ENCODE results near the gene TMEM18. TPM values are rescaled to one million over a fixed set of nuclear protein-coding genes. Genes with fewer than 3 reads are reported as not detected.

TMEM18 gene
- total and polyA plus RNA-seq, 2 experiments from 2014 or later = 15.0 to 41.9 TPM

DNA sequence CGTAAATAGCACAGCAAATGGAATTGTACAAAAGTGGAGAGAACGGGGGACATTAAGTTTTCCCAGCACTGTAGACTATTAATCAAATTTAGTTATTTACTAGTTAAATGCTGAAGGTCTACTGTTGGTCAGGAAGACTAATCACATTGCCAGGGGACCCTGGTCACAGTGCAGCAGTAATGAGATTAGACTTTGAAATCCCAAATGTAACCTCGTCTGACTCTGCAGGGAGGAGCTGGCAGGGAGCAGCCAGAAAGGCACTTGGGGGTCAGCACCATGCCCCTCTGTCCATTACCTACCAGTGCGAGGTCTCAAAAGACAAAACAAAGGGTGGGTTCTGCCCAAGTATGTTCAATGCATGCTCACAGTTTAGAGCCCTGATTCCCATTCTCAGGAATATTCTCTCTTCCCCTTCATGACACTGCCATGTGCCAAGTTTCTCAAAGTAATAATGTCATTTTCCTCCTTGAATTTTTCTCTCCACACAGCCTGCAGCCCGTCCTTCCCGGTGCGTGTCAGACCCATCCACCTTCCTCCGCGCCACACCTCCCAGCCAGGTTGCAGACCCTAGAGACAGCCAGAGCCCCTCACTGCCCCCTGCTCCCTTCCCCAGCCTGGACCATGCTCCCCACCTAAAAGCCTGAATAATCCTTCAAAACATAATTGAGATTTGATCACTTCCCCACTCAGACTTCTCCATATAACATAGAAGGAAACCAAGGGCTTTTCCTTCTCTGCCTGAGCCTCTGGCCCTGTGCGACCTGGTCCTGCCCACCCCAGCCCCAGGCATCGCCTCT is 52.5 kb downstream of the TMEM18 start:
- ATAC-seq = no peak
- H2AFZ ChIP-seq = no peak overlapping the region
- H3K36me3 ChIP-seq (ENCODE audit: insufficient read depth) = no peaks in the 10 kb centered on the region
- TF ChIP-seq POLR2AphosphoS5 (IDR thresholded peaks at IDR 0.05; ENCODE audit: low read depth) (no peak), EZH2phosphoT487 (IDR thresholded peaks at IDR 0.05; ENCODE audit: unreplicated experiment) (no peak), NANOG (IDR thresholded peaks at IDR 0.05; ENCODE audit: borderline replicate concordance) (no peak), CREB1 (CRISPR knock-in tag; IDR thresholded peaks at IDR 0.05; ENCODE audit: low read depth) (no peak), ZNF114 (CRISPR knock-in tag; IDR thresholded peaks at IDR 0.05) (no peak), JUNB (IDR thresholded peaks at IDR 0.05; ENCODE audit: unreplicated experiment) (no peak), STAT1 (IDR thresholded peaks at IDR 0.05; ENCODE audit: unreplicated experiment) (no peak), EZH2 (IDR thresholded peaks at IDR 0.05; ENCODE audit: low read depth, unreplicated experiment) (no peak), ZNF331 (CRISPR knock-in tag; IDR thresholded peaks at IDR 0.05; ENCODE audit: low read depth) (no peak)
- TF ChIP-seq, protein P1, sequence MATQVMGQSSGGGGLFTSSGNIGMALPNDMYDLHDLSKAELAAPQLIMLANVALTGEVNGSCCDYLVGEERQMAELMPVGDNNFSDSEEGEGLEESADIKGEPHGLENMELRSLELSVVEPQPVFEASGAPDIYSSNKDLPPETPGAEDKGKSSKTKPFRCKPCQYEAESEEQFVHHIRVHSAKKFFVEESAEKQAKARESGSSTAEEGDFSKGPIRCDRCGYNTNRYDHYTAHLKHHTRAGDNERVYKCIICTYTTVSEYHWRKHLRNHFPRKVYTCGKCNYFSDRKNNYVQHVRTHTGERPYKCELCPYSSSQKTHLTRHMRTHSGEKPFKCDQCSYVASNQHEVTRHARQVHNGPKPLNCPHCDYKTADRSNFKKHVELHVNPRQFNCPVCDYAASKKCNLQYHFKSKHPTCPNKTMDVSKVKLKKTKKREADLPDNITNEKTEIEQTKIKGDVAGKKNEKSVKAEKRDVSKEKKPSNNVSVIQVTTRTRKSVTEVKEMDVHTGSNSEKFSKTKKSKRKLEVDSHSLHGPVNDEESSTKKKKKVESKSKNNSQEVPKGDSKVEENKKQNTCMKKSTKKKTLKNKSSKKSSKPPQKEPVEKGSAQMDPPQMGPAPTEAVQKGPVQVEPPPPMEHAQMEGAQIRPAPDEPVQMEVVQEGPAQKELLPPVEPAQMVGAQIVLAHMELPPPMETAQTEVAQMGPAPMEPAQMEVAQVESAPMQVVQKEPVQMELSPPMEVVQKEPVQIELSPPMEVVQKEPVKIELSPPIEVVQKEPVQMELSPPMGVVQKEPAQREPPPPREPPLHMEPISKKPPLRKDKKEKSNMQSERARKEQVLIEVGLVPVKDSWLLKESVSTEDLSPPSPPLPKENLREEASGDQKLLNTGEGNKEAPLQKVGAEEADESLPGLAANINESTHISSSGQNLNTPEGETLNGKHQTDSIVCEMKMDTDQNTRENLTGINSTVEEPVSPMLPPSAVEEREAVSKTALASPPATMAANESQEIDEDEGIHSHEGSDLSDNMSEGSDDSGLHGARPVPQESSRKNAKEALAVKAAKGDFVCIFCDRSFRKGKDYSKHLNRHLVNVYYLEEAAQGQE (IDR thresholded peaks at IDR 0.05; ENCODE audit: unreplicated experiment) = no peak
- TF ChIP-seq, protein P2, sequence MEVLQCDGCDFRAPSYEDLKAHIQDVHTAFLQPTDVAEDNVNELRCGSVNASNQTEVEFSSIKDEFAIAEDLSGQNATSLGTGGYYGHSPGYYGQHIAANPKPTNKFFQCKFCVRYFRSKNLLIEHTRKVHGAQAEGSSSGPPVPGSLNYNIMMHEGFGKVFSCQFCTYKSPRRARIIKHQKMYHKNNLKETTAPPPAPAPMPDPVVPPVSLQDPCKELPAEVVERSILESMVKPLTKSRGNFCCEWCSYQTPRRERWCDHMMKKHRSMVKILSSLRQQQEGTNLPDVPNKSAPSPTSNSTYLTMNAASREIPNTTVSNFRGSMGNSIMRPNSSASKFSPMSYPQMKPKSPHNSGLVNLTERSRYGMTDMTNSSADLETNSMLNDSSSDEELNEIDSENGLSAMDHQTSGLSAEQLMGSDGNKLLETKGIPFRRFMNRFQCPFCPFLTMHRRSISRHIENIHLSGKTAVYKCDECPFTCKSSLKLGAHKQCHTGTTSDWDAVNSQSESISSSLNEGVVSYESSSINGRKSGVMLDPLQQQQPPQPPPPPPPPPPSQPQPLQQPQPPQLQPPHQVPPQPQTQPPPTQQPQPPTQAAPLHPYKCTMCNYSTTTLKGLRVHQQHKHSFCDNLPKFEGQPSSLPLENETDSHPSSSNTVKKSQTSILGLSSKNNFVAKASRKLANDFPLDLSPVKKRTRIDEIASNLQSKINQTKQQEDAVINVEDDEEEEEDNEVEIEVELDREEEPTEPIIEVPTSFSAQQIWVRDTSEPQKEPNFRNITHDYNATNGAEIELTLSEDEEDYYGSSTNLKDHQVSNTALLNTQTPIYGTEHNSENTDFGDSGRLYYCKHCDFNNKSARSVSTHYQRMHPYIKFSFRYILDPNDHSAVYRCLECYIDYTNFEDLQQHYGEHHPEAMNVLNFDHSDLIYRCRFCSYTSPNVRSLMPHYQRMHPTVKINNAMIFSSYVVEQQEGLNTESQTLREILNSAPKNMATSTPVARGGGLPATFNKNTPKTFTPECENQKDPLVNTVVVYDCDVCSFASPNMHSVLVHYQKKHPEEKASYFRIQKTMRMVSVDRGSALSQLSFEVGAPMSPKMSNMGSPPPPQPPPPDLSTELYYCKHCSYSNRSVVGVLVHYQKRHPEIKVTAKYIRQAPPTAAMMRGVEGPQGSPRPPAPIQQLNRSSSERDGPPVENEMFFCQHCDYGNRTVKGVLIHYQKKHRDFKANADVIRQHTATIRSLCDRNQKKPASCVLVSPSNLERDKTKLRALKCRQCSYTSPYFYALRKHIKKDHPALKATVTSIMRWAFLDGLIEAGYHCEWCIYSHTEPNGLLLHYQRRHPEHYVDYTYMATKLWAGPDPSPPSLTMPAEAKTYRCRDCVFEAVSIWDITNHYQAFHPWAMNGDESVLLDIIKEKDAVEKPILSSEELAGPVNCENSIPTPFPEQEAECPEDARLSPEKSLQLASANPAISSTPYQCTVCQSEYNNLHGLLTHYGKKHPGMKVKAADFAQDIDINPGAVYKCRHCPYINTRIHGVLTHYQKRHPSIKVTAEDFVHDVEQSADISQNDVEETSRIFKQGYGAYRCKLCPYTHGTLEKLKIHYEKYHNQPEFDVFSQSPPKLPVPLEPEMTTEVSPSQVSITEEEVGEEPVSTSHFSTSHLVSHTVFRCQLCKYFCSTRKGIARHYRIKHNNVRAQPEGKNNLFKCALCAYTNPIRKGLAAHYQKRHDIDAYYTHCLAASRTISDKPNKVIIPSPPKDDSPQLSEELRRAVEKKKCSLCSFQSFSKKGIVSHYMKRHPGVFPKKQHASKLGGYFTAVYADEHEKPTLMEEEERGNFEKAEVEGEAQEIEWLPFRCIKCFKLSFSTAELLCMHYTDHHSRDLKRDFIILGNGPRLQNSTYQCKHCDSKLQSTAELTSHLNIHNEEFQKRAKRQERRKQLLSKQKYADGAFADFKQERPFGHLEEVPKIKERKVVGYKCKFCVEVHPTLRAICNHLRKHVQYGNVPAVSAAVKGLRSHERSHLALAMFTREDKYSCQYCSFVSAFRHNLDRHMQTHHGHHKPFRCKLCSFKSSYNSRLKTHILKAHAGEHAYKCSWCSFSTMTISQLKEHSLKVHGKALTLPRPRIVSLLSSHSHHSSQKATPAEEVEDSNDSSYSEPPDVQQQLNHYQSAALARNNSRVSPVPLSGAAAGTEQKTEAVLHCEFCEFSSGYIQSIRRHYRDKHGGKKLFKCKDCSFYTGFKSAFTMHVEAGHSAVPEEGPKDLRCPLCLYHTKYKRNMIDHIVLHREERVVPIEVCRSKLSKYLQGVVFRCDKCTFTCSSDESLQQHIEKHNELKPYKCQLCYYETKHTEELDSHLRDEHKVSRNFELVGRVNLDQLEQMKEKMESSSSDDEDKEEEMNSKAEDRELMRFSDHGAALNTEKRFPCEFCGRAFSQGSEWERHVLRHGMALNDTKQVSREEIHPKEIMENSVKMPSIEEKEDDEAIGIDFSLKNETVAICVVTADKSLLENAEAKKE (CRISPR knock-in tag; IDR thresholded peaks at IDR 0.05) = no peak
- TF ChIP-seq, protein P3, sequence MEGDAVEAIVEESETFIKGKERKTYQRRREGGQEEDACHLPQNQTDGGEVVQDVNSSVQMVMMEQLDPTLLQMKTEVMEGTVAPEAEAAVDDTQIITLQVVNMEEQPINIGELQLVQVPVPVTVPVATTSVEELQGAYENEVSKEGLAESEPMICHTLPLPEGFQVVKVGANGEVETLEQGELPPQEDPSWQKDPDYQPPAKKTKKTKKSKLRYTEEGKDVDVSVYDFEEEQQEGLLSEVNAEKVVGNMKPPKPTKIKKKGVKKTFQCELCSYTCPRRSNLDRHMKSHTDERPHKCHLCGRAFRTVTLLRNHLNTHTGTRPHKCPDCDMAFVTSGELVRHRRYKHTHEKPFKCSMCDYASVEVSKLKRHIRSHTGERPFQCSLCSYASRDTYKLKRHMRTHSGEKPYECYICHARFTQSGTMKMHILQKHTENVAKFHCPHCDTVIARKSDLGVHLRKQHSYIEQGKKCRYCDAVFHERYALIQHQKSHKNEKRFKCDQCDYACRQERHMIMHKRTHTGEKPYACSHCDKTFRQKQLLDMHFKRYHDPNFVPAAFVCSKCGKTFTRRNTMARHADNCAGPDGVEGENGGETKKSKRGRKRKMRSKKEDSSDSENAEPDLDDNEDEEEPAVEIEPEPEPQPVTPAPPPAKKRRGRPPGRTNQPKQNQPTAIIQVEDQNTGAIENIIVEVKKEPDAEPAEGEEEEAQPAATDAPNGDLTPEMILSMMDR (conservative IDR thresholded peaks at IDR 0.05; ENCODE audit: low read depth in 2 of 2) = no peak
- TF ChIP-seq, protein P4, sequence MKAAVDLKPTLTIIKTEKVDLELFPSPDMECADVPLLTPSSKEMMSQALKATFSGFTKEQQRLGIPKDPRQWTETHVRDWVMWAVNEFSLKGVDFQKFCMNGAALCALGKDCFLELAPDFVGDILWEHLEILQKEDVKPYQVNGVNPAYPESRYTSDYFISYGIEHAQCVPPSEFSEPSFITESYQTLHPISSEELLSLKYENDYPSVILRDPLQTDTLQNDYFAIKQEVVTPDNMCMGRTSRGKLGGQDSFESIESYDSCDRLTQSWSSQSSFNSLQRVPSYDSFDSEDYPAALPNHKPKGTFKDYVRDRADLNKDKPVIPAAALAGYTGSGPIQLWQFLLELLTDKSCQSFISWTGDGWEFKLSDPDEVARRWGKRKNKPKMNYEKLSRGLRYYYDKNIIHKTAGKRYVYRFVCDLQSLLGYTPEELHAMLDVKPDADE (IDR thresholded peaks at IDR 0.05) = no peak
- no peak overlapping the region for H3K27ac Mint-ChIP-seq
- no peaks in the 10 kb centered on the region for H3F3A ChIP-seq (replicated peaks; ENCODE audit: low read depth)
- H3K4me3 Mint-ChIP-seq = no peak overlapping the region
- peaks cover 8% of the 10 kb centered on the region for H3K4me1 Mint-ChIP-seq
- H3K4me3 ChIP-seq = no peak overlapping the region
- H3K27me3 ChIP-seq (ENCODE audit: insufficient read depth) = no peaks in the 10 kb centered on the region
- H3K79me2 ChIP-seq (replicated peaks; ENCODE audit: insufficient read depth) = no peaks in the 10 kb centered on the region
- H4K20me1 ChIP-seq (replicated peaks; ENCODE audit: insufficient read depth) = no peaks in the 10 kb centered on the region
- no peaks in the 10 kb centered on the region for H3K9me2 ChIP-seq (ENCODE audit: insufficient read depth)
- DNase-seq (ENCODE audit: low spot score) = no peak
- no peaks in the 10 kb centered on the region for H3K4me1 ChIP-seq (ENCODE audit: insufficient read depth)
- peaks cover 4% of the 10 kb centered on the region for H3K27me3 Mint-ChIP-seq (ENCODE audit: insufficient read depth, low read depth, poor library complexity)
- no peak overlapping the region for H3K4me2 ChIP-seq
- no peak overlapping the region for H3K27ac ChIP-seq (ENCODE audit: low read depth)
- no peaks in the 10 kb centered on the region for H3K9me3 Mint-ChIP-seq
- H3K36me3 Mint-ChIP-seq (ENCODE audit: low read depth) = no peaks in the 10 kb centered on the region
